Activated T-helper 1 cell treated with anti-CD3 and anti-CD28 coated beads, Interleukin-12 subunit alpha, Interleukin-12 subunit beta, Interleukin-2, Interleukin-4 antibody, amounts not matched to agents 30 ng/mL and 10 ng/mL and 1 ng/mL, durations not matched to agents 14 hours and 24 hours and 36 hours (primary cell): ENCODE measurements around the gene MICAL3. TPM values are rescaled to one million over a fixed set of nuclear protein-coding genes. Genes with fewer than 3 reads are reported as not detected.

ENCODE experiments used
- DNase-seq: peaks from one replicate; pipeline ENCODE4 v3.0.0; 2021; ENCODE audit warnings: low spot score
- H3K27ac Mint-ChIP-seq: one replicate; pipeline ENCODE4 v1.8.0; 2021; ENCODE audit warnings: mild to moderate bottlenecking, mixed read lengths
- H3K27me3 Mint-ChIP-seq: one replicate; pipeline ENCODE4 v1.8.0; 2022; ENCODE audit warnings: mild to moderate bottlenecking, moderate library complexity, mixed read lengths; ENCODE audit not compliant: insufficient read depth
- H3K36me3 Mint-ChIP-seq: one replicate; pipeline ENCODE4 v1.8.0; 2021; ENCODE audit warnings: low read depth, mixed read lengths
- H3K4me1 Mint-ChIP-seq: one replicate; pipeline ENCODE4 v1.8.0; 2021; ENCODE audit warnings: low read depth, mixed read lengths
- H3K4me3 Mint-ChIP-seq: one replicate; pipeline ENCODE4 v1.8.0; 2021; ENCODE audit warnings: mild to moderate bottlenecking, moderate library complexity, mixed read lengths
- H3K9me3 Mint-ChIP-seq: one replicate; pipeline ENCODE4 v1.8.0; 2021; ENCODE audit warnings: mixed read lengths
- intact Hi-C: fragments of 100-400 bp; cut with micrococcal nuclease; formaldehyde crosslinking; loops from one replicate; pipeline ENCODE4 v1.15.1; 2024
- total RNA-seq: library from RNA; stranded (reverse); gene quantifications from 2 replicates; pipeline ENCODE4 v1.2.3, GENCODE V29; 2022

Gene MICAL3
- total RNA-seq, 1 donor from 2014 or later, result 50.6 TPM

- H3K36me3 Mint-ChIP-seq, result no peaks in the 10 kb centered on the region
- no peaks in the 10 kb centered on the region for H3K9me3 Mint-ChIP-seq
- no peaks in the 10 kb centered on the region for H3K4me1 Mint-ChIP-seq
- intact Hi-C loops, result no loop called here
- no peak for DNase-seq
- H3K27me3 Mint-ChIP-seq, result no peaks in the 10 kb centered on the region
- no peak overlapping the region for H3K27ac Mint-ChIP-seq
- H3K4me3 Mint-ChIP-seq, result no peak overlapping the region
These were observed 113.6 kb downstream of the MICAL3 start for GRCh38 chr22:17910561-17911311.

- peaks cover 2% of the 10 kb centered on the region for H3K36me3 Mint-ChIP-seq
- no peaks in the 10 kb centered on the region for H3K9me3 Mint-ChIP-seq
- no peaks in the 10 kb centered on the region for H3K27me3 Mint-ChIP-seq
- no peak for DNase-seq
- no peaks in the 10 kb centered on the region for H3K4me1 Mint-ChIP-seq
- H3K27ac Mint-ChIP-seq, result no peak overlapping the region
- H3K4me3 Mint-ChIP-seq, result no peak overlapping the region
- intact Hi-C loops, result no loop called here
These were observed 116.7 kb downstream of the MICAL3 start for GRCh38 chr22:17907748-17908051.

DNA sequence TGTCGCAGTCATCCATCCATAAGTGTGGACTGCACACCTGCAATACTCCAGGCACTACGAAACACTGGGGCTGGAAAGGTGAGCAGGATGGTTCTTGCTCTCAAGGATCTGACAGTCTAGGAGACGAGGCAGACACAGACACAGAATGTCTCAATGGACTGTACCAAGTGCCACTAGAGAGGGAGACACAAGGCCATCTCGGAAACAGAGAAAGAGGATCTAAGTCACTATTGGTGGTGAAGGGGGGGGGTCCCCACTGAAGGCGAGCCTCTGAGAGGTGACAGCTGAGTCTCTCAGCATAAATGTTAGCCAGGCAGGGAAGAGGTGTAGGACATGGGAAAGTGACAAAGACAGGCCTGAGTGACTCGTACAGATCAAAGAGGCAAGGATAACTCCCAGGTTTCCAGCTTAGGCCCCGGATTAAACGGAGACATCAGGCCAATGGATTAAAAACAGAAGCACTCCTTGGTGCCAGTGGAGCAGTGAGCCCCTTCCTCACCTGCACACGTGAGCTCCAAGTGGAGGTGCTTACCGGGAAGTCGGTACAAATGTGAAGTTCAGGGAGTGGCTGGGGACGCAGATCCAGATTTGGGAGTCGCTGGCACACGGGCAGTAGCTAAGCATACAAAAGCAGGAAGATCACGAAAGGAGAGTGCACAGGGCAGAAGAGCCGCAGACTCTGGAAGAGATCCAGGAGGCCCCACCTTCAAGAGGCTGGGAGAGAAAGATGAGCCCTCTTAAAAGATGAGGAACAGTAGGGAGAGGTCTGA lies 117.2 kb downstream of the MICAL3 start:
- Mint-ChIP-seq H3K27me3 (no peaks in the 10 kb centered on the region), H3K36me3 (peaks cover 2% of the 10 kb centered on the region), H3K4me1 (no peaks in the 10 kb centered on the region), H3K4me3 (no peak overlapping the region), H3K9me3 (no peaks in the 10 kb centered on the region), H3K27ac (no peak overlapping the region)
- DNase-seq, result no peak
- intact Hi-C loops, result no loop called here

GRCh38 chr22:17905445-17905844 lies 118.9 kb downstream of the MICAL3 start:
- Mint-ChIP-seq H3K4me3 (no peak overlapping the region), H3K9me3 (no peaks in the 10 kb centered on the region), H3K36me3 (peaks cover 2% of the 10 kb centered on the region), H3K27me3 (no peaks in the 10 kb centered on the region), H3K4me1 (no peaks in the 10 kb centered on the region), H3K27ac (no peak overlapping the region)
- intact Hi-C loops, result no loop called here
- DNase-seq, result no peak

DNA sequence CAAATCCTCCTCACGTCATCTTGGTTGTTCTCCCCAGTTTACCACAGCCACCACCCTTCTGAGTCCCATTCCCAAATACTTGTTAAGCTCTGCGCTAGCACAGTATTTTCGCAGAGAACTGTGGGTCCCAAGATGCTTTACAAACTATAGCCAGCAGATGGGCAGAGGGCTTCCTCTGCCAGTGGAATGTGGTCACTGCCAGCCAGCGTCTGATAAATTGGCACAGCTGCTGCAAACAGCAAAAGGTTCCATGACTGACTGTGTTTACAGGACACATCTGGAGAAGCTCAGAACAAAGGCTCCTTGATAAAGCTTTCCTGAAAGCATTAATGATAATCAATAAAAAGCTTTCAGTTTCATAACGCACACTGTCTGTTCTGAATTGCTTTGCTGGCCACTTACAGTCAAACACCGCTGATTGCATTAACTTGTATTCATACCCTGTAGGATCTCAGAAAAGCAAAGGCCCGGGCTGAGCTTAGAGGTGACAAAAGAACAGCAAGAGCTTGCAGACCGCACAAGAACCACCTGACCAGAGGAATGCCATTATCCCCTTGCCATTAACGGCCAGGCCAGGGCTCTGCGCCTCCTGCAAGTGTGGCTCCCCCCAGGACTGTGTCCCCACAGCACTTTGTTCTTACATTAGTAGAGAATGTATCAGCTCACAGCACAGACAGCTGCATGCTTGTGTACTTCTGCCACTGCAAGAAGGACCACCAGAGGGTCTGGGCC lies 120.6 kb downstream of the MICAL3 start:
- Mint-ChIP-seq H3K27me3 (no peaks in the 10 kb centered on the region), H3K36me3 (peaks cover 4% of the 10 kb centered on the region), H3K4me1 (no peaks in the 10 kb centered on the region), H3K27ac (no peak overlapping the region), H3K4me3 (no peak overlapping the region), H3K9me3 (no peaks in the 10 kb centered on the region)
- intact Hi-C loops, result no loop called here
- no peak for DNase-seq

- Mint-ChIP-seq H3K9me3 (no peaks in the 10 kb centered on the region), H3K27ac (no peak overlapping the region), H3K36me3 (peaks cover 4% of the 10 kb centered on the region), H3K4me1 (no peaks in the 10 kb centered on the region), H3K27me3 (no peaks in the 10 kb centered on the region), H3K4me3 (no peak overlapping the region)
- intact Hi-C loops, result no loop called here
- no peak for DNase-seq
These were observed 121.4 kb downstream of the MICAL3 start for GRCh38 chr22:17902960-17903359.

DNA sequence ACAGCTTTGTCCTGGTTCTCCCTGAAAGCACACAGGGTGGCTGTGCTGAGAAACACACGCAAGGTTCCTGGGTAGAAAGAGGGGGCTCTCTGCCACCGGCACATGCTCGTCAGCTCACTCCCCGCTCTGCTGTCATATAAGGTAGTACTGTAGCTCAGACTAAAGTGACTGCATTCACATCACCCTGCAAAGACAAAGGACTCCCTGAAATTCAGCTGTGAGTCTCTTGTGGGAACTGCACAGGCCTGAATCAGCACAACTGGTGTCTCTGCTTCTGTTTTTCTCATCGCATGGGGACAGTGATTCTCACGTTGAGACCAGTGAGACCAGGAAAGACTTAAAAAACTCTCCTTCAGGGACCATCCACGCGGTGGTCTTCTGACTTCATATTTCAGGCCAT lies 126.0 kb downstream of the MICAL3 start:
- H3K27me3 Mint-ChIP-seq, result no peaks in the 10 kb centered on the region
- no peaks in the 10 kb centered on the region for H3K9me3 Mint-ChIP-seq
- H3K36me3 Mint-ChIP-seq, result peaks cover 12% of the 10 kb centered on the region
- no peak overlapping the region for H3K27ac Mint-ChIP-seq
- no peak overlapping the region for H3K4me3 Mint-ChIP-seq
- H3K4me1 Mint-ChIP-seq, result no peaks in the 10 kb centered on the region
- intact Hi-C loops, result no loop called here
- no peak for DNase-seq

- no peak for DNase-seq
- Mint-ChIP-seq H3K9me3 (no peaks in the 10 kb centered on the region), H3K36me3 (peaks cover 15% of the 10 kb centered on the region), H3K4me3 (no peak overlapping the region), H3K27ac (no peak overlapping the region), H3K4me1 (no peaks in the 10 kb centered on the region), H3K27me3 (no peaks in the 10 kb centered on the region)
- intact Hi-C loops, result no loop called here
These were observed 126.5 kb downstream of the MICAL3 start for GRCh38 chr22:17897858-17898257.

GRCh38 chr22:17897426-17897825 lies 126.9 kb downstream of the MICAL3 start:
- intact Hi-C loops, result no loop called here
- Mint-ChIP-seq H3K4me1 (no peaks in the 10 kb centered on the region), H3K27ac (no peak overlapping the region), H3K9me3 (no peaks in the 10 kb centered on the region), H3K27me3 (no peaks in the 10 kb centered on the region), H3K4me3 (no peak overlapping the region), H3K36me3 (peaks cover 17% of the 10 kb centered on the region)
- DNase-seq, result no peak

GRCh38 chr22:17896586-17896985 lies 127.8 kb downstream of the MICAL3 start:
- Mint-ChIP-seq H3K4me1 (no peaks in the 10 kb centered on the region), H3K27me3 (no peaks in the 10 kb centered on the region), H3K27ac (no peak overlapping the region), H3K9me3 (no peaks in the 10 kb centered on the region), H3K36me3 (peaks cover 17% of the 10 kb centered on the region), H3K4me3 (no peak overlapping the region)
- DNase-seq, result no peak
- intact Hi-C loops, result no loop called here

DNA sequence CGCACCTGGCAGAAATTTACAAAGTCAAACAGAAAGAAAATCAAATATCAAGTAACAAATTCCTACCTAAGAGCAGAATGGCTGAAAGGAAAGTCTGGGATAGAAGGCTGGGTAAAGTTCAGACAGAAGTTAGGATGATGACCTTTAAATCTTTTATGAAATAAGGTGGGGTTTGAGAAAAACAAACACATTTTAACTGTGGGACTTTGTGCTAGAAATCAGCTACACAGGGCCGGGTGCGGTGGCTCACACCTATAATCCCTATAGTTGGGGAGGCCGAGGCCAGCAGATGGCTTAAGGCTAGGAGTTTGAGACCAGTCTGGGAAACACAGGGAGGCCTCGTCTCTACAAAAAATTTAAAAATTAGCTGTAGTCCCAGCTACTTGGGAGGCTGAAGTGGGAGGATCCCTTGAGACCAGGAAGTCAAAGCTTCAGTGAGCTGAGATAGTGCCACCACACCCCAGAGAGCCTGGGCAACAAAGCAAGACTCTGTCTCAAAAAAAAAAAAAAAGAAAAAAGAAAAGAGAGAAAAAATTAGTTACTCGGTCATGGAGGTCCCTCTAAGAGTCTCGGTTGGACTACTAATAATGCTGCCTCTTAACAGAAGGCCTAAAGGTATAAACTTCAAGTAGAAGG lies 130.3 kb downstream of the MICAL3 start:
- Mint-ChIP-seq H3K4me3 (no peak overlapping the region), H3K4me1 (no peaks in the 10 kb centered on the region), H3K27me3 (no peaks in the 10 kb centered on the region), H3K36me3 (peaks cover 15% of the 10 kb centered on the region), H3K27ac (no peak overlapping the region), H3K9me3 (no peaks in the 10 kb centered on the region)
- DNase-seq, result no peak
- intact Hi-C loops, result no loop called here

DNA sequence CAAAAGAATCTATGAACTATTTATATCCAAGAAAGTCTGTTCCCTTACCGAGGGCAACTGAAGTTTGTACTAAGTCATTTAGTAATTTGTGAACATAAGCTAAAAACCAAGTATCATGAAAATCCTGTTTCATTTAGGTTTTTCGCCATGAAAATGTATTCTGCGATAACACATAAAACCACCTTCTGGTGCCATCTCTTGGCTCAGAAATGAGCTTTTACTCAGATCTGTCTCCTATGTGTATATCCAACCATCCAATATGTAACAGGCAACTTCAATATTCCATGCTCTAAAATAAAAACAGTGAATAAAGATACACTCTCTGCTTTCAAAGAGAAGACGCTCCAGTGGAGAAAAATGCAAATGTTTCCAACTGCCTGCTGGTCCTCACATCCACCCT lies 132.0 kb downstream of the MICAL3 start:
- peaks cover 15% of the 10 kb centered on the region for H3K36me3 Mint-ChIP-seq
- no peak overlapping the region for H3K4me3 Mint-ChIP-seq
- H3K27ac Mint-ChIP-seq, result no peak overlapping the region
- H3K27me3 Mint-ChIP-seq, result no peaks in the 10 kb centered on the region
- intact Hi-C loops, result no loop called here
- H3K4me1 Mint-ChIP-seq, result no peaks in the 10 kb centered on the region
- no peak for DNase-seq
- no peaks in the 10 kb centered on the region for H3K9me3 Mint-ChIP-seq
